GM20000 (cell line): ENCODE measurements around the gene EPB41L3.

Experiments
- DNase-seq: peaks from one replicate; pipeline ENCODE4 v3.0.0; 2012; ENCODE audit warnings: low spot score
- TF ChIP-seq, protein P1 (sequence below): IDR thresholded peaks from 2 replicates; pipeline ENCODE4 v1.5.1; 2012; ENCODE audit warnings: mild to moderate bottlenecking, control low read depth; ENCODE audit errors: extremely low read depth, missing control alignments

The EPB41L3 gene

DNA sequence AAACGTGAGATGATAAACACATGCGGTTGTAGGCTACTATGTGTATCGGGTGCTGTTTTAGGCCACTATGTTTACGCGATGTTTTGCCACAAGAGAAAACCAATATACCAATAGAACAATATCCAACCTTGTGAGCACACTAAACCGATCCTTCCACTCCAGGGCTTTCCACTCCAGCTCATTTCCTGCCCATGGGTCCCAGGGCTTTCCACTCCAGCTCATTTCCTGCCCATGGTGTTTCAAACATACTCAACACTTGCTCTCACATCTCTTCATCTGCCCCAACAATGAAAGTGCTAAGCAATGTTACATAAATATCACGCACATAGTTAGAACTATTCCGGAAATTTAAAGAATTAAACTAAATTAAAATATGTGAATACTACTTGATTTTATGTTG, 80.0 kb downstream of the EPB41L3 start:
- TF ChIP-seq, protein P1, sequence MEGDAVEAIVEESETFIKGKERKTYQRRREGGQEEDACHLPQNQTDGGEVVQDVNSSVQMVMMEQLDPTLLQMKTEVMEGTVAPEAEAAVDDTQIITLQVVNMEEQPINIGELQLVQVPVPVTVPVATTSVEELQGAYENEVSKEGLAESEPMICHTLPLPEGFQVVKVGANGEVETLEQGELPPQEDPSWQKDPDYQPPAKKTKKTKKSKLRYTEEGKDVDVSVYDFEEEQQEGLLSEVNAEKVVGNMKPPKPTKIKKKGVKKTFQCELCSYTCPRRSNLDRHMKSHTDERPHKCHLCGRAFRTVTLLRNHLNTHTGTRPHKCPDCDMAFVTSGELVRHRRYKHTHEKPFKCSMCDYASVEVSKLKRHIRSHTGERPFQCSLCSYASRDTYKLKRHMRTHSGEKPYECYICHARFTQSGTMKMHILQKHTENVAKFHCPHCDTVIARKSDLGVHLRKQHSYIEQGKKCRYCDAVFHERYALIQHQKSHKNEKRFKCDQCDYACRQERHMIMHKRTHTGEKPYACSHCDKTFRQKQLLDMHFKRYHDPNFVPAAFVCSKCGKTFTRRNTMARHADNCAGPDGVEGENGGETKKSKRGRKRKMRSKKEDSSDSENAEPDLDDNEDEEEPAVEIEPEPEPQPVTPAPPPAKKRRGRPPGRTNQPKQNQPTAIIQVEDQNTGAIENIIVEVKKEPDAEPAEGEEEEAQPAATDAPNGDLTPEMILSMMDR, result no peak
- no peak for DNase-seq

- no peak for DNase-seq
- TF ChIP-seq, protein P1, result no peak
Observed at GRCh38 chr18:5463390-5463789, 80.4 kb downstream of the EPB41L3 start.

DNA sequence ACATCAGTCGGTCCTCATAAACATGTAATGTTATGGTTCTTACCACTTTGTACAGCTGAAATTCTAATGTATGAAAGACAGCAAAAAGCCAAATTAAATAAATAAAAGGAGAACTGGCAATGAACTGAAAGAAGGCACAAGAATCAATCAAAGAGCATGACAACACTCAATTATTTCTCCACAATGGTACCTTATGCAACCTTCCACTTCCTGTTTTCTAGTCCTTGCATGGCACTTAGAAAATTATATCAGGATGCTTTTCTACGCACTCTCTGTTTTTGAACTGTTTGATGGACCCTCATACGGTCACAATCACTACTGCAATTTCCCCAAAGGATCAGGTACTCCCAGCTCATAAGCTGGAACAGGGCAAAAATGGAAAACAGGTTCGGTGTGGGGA, 81.6 kb downstream of the EPB41L3 start:
- TF ChIP-seq, protein P1, result no peak
- DNase-seq, result no peak

DNA sequence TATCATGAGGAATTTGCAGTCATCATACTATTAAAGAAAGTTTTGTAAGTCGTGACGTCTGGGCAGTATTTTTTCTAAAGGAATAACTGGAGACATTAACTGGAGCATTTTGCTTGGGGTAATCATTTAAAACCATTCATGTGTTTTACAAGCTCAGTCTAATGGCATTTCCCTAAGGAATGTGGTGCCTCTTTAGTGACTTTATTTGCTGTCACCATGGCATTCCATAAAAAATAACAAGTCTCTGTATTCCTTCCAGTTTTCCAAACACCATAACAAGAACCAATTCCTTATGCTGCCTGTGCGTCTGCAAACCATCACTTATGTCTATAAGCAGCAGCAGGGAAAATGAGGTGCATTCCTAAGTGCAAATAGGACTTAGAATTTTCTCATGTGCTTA, 82.8 kb downstream of the EPB41L3 start:
- TF ChIP-seq, protein P1, result no peak
- DNase-seq, result no peak

DNA sequence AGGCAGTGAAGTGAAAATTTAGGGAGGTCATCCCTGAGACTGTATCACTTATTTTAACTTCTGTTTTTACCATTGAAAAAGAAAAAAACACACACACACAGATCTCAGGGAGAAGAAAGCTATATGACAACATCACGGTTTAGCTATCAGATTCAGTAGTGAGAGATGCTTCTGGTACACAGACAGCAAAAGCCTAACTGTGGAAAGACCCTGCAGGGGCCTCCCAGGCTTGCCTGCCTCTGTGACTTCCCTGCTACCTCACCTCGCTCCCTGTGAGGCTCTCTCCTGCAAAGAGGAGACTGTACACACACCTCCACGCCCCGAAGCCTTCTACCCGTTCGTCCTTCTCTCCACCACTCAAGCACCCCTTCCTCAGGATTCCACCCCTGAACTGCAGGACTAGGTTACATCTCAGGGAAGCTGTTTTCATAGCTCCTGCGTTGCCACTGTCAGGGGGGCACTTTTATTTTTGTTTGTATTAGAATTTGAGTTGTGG, 86.3 kb downstream of the EPB41L3 start:
- no peak for DNase-seq
- TF ChIP-seq, protein P1, result no peak

- TF ChIP-seq, protein P1, result no peak
- no peak for DNase-seq
Observed at GRCh38 chr18:5456577-5457461, 87.0 kb downstream of the EPB41L3 start.

- TF ChIP-seq, protein P1, result no peak
- no peak for DNase-seq
Observed at GRCh38 chr18:5455674-5456073, 88.1 kb downstream of the EPB41L3 start.
